ENCODE data around the gene DNAJB4.

- TF ChIP-seq CTCF (IDR thresholded peaks at IDR 0.05) (no peak), POLR2A (IDR thresholded peaks at IDR 0.05) (no peak)
Observed at GRCh38 chr1:78047631-78048030, 42.9 kb downstream of the DNAJB4 start.
